ENCODE results near the gene LHPP.

DNA sequence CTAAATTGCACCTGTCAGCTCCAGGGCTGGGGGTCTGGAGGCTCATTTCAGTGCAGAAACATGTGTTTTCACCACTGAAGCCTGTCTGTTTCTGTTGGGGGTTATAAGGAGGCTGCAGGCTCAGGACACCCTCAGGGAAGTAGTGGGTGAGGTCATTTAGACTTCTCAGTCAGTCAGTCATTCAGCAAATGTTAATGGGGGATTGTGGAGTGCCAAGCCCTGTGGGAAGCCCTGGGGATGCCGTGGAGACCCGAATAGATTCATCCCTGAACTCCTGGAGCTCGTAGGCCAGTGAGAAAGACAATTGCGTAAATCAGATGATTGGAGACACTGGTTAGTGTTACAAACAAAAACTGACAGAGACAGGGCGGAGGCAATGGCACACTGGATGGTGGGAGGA lies 19.2 kb downstream of the LHPP start:
- TF ChIP-seq POLR2AphosphoS5 (IDR thresholded peaks at IDR 0.05; ENCODE audit: low read depth) (no peak), GABPA (IDR thresholded peaks at IDR 0.05; ENCODE audit: low read depth) (no peak), SPI1 (IDR thresholded peaks at IDR 0.05; ENCODE audit: borderline replicate concordance, low read depth) (no peak)
- TF ChIP-seq, protein P1, sequence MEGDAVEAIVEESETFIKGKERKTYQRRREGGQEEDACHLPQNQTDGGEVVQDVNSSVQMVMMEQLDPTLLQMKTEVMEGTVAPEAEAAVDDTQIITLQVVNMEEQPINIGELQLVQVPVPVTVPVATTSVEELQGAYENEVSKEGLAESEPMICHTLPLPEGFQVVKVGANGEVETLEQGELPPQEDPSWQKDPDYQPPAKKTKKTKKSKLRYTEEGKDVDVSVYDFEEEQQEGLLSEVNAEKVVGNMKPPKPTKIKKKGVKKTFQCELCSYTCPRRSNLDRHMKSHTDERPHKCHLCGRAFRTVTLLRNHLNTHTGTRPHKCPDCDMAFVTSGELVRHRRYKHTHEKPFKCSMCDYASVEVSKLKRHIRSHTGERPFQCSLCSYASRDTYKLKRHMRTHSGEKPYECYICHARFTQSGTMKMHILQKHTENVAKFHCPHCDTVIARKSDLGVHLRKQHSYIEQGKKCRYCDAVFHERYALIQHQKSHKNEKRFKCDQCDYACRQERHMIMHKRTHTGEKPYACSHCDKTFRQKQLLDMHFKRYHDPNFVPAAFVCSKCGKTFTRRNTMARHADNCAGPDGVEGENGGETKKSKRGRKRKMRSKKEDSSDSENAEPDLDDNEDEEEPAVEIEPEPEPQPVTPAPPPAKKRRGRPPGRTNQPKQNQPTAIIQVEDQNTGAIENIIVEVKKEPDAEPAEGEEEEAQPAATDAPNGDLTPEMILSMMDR (IDR thresholded peaks at IDR 0.05; ENCODE audit: insufficient read depth, low read length), result no peak
- TF ChIP-seq, protein P2, sequence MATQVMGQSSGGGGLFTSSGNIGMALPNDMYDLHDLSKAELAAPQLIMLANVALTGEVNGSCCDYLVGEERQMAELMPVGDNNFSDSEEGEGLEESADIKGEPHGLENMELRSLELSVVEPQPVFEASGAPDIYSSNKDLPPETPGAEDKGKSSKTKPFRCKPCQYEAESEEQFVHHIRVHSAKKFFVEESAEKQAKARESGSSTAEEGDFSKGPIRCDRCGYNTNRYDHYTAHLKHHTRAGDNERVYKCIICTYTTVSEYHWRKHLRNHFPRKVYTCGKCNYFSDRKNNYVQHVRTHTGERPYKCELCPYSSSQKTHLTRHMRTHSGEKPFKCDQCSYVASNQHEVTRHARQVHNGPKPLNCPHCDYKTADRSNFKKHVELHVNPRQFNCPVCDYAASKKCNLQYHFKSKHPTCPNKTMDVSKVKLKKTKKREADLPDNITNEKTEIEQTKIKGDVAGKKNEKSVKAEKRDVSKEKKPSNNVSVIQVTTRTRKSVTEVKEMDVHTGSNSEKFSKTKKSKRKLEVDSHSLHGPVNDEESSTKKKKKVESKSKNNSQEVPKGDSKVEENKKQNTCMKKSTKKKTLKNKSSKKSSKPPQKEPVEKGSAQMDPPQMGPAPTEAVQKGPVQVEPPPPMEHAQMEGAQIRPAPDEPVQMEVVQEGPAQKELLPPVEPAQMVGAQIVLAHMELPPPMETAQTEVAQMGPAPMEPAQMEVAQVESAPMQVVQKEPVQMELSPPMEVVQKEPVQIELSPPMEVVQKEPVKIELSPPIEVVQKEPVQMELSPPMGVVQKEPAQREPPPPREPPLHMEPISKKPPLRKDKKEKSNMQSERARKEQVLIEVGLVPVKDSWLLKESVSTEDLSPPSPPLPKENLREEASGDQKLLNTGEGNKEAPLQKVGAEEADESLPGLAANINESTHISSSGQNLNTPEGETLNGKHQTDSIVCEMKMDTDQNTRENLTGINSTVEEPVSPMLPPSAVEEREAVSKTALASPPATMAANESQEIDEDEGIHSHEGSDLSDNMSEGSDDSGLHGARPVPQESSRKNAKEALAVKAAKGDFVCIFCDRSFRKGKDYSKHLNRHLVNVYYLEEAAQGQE (IDR thresholded peaks at IDR 0.05; ENCODE audit: insufficient replicate concordance, low read depth), result no peak
